Muscle layer of colon (tissue), 2 donors: Measurements from ENCODE around the gene TIGAR.
A peak's percentile ranks its signal among the peaks of the same experiment; 100 is the strongest.

Experiments used
- H3K27ac ChIP-seq: one replicate; pipeline ENCODE4 v1.7.0; 2013; ENCODE audit warnings: low read depth, mild to moderate bottlenecking, low read length, moderate library complexity
- H3K27me3 ChIP-seq, 2 donors: one replicate each; pipeline ENCODE4 v1.7.0; 2013; ENCODE audit warnings: low read length in 2 of 2, mild to moderate bottlenecking in 2 of 2; ENCODE audit not compliant: insufficient read depth in 2 of 2, control insufficient read depth in 1 of 2
- H3K36me3 ChIP-seq: one replicate; pipeline ENCODE4 v1.7.0; 2013; ENCODE audit warnings: mild to moderate bottlenecking, low read length; ENCODE audit not compliant: insufficient read depth
- H3K4me1 ChIP-seq: one replicate; pipeline ENCODE4 v1.7.0; 2013; ENCODE audit warnings: mild to moderate bottlenecking, low read length; ENCODE audit not compliant: insufficient read depth
- H3K4me3 ChIP-seq, 2 donors: one replicate each; pipeline ENCODE4 v1.7.0; 2013; ENCODE audit warnings: low read length in 2 of 2, low read depth in 1 of 2, mild to moderate bottlenecking in 1 of 2, moderate library complexity in 1 of 2
- H3K9ac ChIP-seq: one replicate; pipeline ENCODE4 v1.7.0; 2013; ENCODE audit warnings: low read length
- H3K9me3 ChIP-seq: one replicate; pipeline ENCODE4 v1.7.0; 2013; ENCODE audit warnings: mild to moderate bottlenecking, low read length
- donor health status: abdominal sarcoma.
- donor health status: Adenocarcinoma of cecum.

TIGAR gene

GRCh38 chr12:4285070-4285469, 35.9 kb upstream of the TIGAR start:
- Histone ChIP-seq H3K4me3 (no peak overlapping the region), H3K9ac (no peak overlapping the region), H3K27ac (no peak overlapping the region), H3K4me1 (peaks cover 80% of the 10 kb centered on the region), H3K36me3 (peaks cover 76% of the 10 kb centered on the region), H3K9me3 (no peaks in the 10 kb centered on the region), H3K27me3 (no peaks in the 10 kb centered on the region)

- H3K9me3 ChIP-seq: no peaks in the 10 kb centered on the region
- peak overlapping the region in 1 of 2 donors; percentile 6 for H3K4me3 ChIP-seq
- H3K27ac ChIP-seq: peak overlapping the region; percentile 71
- peaks cover 76% of the 10 kb centered on the region for H3K36me3 ChIP-seq
- no peaks in the 10 kb centered on the region for H3K27me3 ChIP-seq
- H3K4me1 ChIP-seq: peaks cover 78% of the 10 kb centered on the region
- H3K9ac ChIP-seq: no peak overlapping the region
Observed at GRCh38 chr12:4286228-4286627, 34.8 kb upstream of the TIGAR start.

- H3K9ac ChIP-seq: no peak overlapping the region
- no peaks in the 10 kb centered on the region for H3K9me3 ChIP-seq
- H3K27ac ChIP-seq: peak overlapping the region; percentile 71
- peaks cover 77% of the 10 kb centered on the region for H3K36me3 ChIP-seq
- H3K4me3 ChIP-seq: peak overlapping the region; percentile 6 to 10
- H3K4me1 ChIP-seq: peaks cover 80% of the 10 kb centered on the region
- H3K27me3 ChIP-seq: no peaks in the 10 kb centered on the region
Observed at GRCh38 chr12:4286771-4287317, 34.2 kb upstream of the TIGAR start.

- no peaks in the 10 kb centered on the region for H3K9me3 ChIP-seq
- H3K4me1 ChIP-seq: peaks cover 80% of the 10 kb centered on the region
- no peaks in the 10 kb centered on the region for H3K27me3 ChIP-seq
- H3K36me3 ChIP-seq: peaks cover 72% of the 10 kb centered on the region
- peak overlapping the region; percentile 71 for H3K27ac ChIP-seq
- H3K4me3 ChIP-seq: peak overlapping the region in 1 of 2 donors; percentile 6
- H3K9ac ChIP-seq: no peak overlapping the region
Observed at GRCh38 chr12:4287325-4288211, 33.4 kb upstream of the TIGAR start.

GRCh38 chr12:4288296-4289131, 32.5 kb upstream of the TIGAR start:
- H3K9ac ChIP-seq: no peak overlapping the region
- H3K27me3 ChIP-seq: no peaks in the 10 kb centered on the region
- peaks cover 80% of the 10 kb centered on the region for H3K4me1 ChIP-seq
- peaks cover 64% of the 10 kb centered on the region for H3K36me3 ChIP-seq
- peak overlapping the region; percentile 71 for H3K27ac ChIP-seq
- peak overlapping the region in 1 of 2 donors; percentile 2 for H3K4me3 ChIP-seq
- no peaks in the 10 kb centered on the region for H3K9me3 ChIP-seq

- peaks cover 80% of the 10 kb centered on the region for H3K4me1 ChIP-seq
- H3K27me3 ChIP-seq: no peaks in the 10 kb centered on the region
- H3K36me3 ChIP-seq: peaks cover 56% of the 10 kb centered on the region
- H3K27ac ChIP-seq: peak overlapping the region; percentile 71
- H3K9me3 ChIP-seq: no peaks in the 10 kb centered on the region
- peak overlapping the region in 1 of 2 donors; percentile 30 for H3K4me3 ChIP-seq
- peak overlapping the region; percentile 38 for H3K9ac ChIP-seq
Observed at GRCh38 chr12:4289231-4289878, 31.7 kb upstream of the TIGAR start.

GRCh38 chr12:4289998-4290790, 30.8 kb upstream of the TIGAR start:
- Histone ChIP-seq H3K9ac (peak overlapping the region; percentile 38), H3K4me3 (no peak overlapping the region), H3K27me3 (no peaks in the 10 kb centered on the region), H3K9me3 (no peaks in the 10 kb centered on the region), H3K36me3 (peaks cover 52% of the 10 kb centered on the region), H3K4me1 (peaks cover 85% of the 10 kb centered on the region), H3K27ac (peak overlapping the region; percentile 71)

- no peaks in the 10 kb centered on the region for H3K27me3 ChIP-seq
- peaks cover 53% of the 10 kb centered on the region for H3K36me3 ChIP-seq
- peak overlapping the region; percentile 24 for H3K27ac ChIP-seq
- H3K9ac ChIP-seq: no peak overlapping the region
- H3K4me3 ChIP-seq: peak overlapping the region in 1 of 2 donors; percentile 27
- peaks cover 70% of the 10 kb centered on the region for H3K4me1 ChIP-seq
- no peaks in the 10 kb centered on the region for H3K9me3 ChIP-seq
Observed at GRCh38 chr12:4292341-4293073, 28.5 kb upstream of the TIGAR start.

- no peak overlapping the region for H3K4me3 ChIP-seq
- peak overlapping the region; percentile 58 for H3K9ac ChIP-seq
- peaks cover 61% of the 10 kb centered on the region for H3K4me1 ChIP-seq
- H3K27ac ChIP-seq: peak overlapping the region; percentile 35
- H3K9me3 ChIP-seq: no peaks in the 10 kb centered on the region
- no peaks in the 10 kb centered on the region for H3K27me3 ChIP-seq
- peaks cover 60% of the 10 kb centered on the region for H3K36me3 ChIP-seq
Observed at GRCh38 chr12:4293299-4293965, 27.6 kb upstream of the TIGAR start.
